GM12864 (cell line): ENCODE data around the gene PPARA.

Experiments used
- DNase-seq: peaks from one replicate; pipeline ENCODE4 v3.0.0-alpha.2; 2011; ENCODE audit warnings: low read depth
- H3K4me3 ChIP-seq: 2 replicates; pipeline ENCODE4 v1.5.1; 2011; ENCODE audit warnings: mild to moderate bottlenecking, low read depth, low read length, control low read depth
- CTCF ChIP-seq: IDR thresholded peaks from 2 replicates; pipeline ENCODE4 v1.5.1; 2011; ENCODE audit warnings: low read depth, mild to moderate bottlenecking, moderate library complexity, low read length, control low read depth, inconsistent platforms; ENCODE audit errors: missing control alignments

PPARA gene

GRCh38 chr22:46245511-46245910, 95.2 kb downstream of the PPARA start:
- no peak for DNase-seq
- no peak for TF ChIP-seq CTCF
- H3K4me3 ChIP-seq: no peak overlapping the region

- H3K4me3 ChIP-seq: no peak overlapping the region
- no peak for TF ChIP-seq CTCF
- no peak for DNase-seq
These were observed 95.9 kb downstream of the PPARA start for GRCh38 chr22:46246178-46246577.

GRCh38 chr22:46247443-46247975, 97.2 kb downstream of the PPARA start:
- TF ChIP-seq CTCF: no peak
- DNase-seq: no peak
- H3K4me3 ChIP-seq: no peak overlapping the region

- peak; percentile 55 for DNase-seq
- H3K4me3 ChIP-seq: peak within 1 kb of the TSS; percentile 97
- peak; percentile 1 for TF ChIP-seq CTCF
These were observed 99.9 kb downstream of the PPARA start, which contains the start of gene CDPF1 for GRCh38 chr22:46250035-46250782. Gene CDPF1, minus strand, starts transcription at chr22:46250293. Its CDS starts 2,009 bp downstream, at chr22:46248284.

- DNase-seq: no peak
- no peak for TF ChIP-seq CTCF
- peak overlapping the region; percentile 97 for H3K4me3 ChIP-seq
These were observed 100.4 kb downstream of the PPARA start for GRCh38 chr22:46250783-46251125.

GRCh38 chr22:46251266-46251665, 100.9 kb downstream of the PPARA start:
- no peak for TF ChIP-seq CTCF
- no peak for DNase-seq
- peak overlapping the region; percentile 97 for H3K4me3 ChIP-seq
